Left ventricle myocardium inferior (tissue), 1 donor: ENCODE measurements around the gene MVB12B. TPM values are rescaled to one million over a fixed set of nuclear protein-coding genes. Genes with fewer than 3 reads are reported as not detected.

Experiments used
- DNase-seq: peaks from one replicate; pipeline ENCODE4 v3.0.0-alpha.2; 2020
- H3K27ac ChIP-seq: fragments of 200-600 bp; replicated peaks from 2 replicates; pipeline ENCODE4 v1.8.0; 2021
- H3K27me3 ChIP-seq: fragments of 200-600 bp; 2 replicates; pipeline ENCODE4 v1.8.0; 2021; ENCODE audit warnings: low read depth
- H3K36me3 ChIP-seq: fragments of 200-600 bp; 2 replicates; pipeline ENCODE4 v1.8.0; 2021
- H3K4me1 ChIP-seq: fragments of 200-600 bp; 2 replicates; pipeline ENCODE4 v1.8.0; 2021
- H3K4me3 ChIP-seq: fragments of 200-600 bp; 2 replicates; pipeline ENCODE4 v1.8.0; 2021; ENCODE audit warnings: mild to moderate bottlenecking, moderate library complexity
- H3K9me3 ChIP-seq: fragments of 200-600 bp; replicated peaks from 2 replicates; pipeline ENCODE4 v1.8.0; 2021
- CTCF ChIP-seq: fragments of 200-600 bp; IDR thresholded peaks from 2 replicates; pipeline ENCODE4 v1.8.0; 2021; ENCODE audit warnings: antibody characterized with exemption, mild to moderate bottlenecking, borderline replicate concordance
- intact Hi-C: fragments of 100-400 bp; cut with micrococcal nuclease; formaldehyde crosslinking; loops from one replicate; pipeline ENCODE4 v1.11.0; 2022
- total RNA-seq: library from RNA; stranded (reverse); fragmentation: NEBNext Ultra II Directional; extraction: Animal tissue kit (Norgen Biotek cat#: 25700); gene quantifications from one replicate; pipeline ENCODE4 v1.2.1, GENCODE V29; 2021
- donor health status: DM: no; HTN: yes; CAD: no; lungs with severe emphysema.

Gene MVB12B
- total RNA-seq, 1 donor from 2014 or later, result 11.2 TPM

DNA sequence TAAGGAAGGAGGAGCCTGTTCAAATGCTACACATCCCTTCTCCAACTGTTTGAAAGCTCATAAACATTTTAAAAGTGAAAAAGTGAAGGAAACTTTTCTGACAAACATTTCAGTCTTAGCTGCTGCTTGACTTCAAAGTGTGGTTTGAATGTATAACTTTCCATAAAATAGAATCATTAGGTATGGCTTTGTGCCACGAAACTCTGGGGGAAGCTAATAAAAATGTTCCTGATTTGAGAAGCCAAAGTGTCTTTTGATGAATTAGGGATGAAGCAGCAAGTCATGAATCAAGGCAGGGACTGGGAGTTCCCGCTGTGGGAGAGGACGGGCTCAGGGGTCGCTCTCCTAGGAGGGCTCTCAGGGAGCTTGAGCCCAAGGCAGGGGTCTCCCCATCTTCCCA, 15.3 kb downstream of the MVB12B start:
- H3K4me1 ChIP-seq, result peaks cover 10% of the 10 kb centered on the region
- H3K4me3 ChIP-seq, result no peak overlapping the region
- DNase-seq, result no peak
- intact Hi-C loops, result no loop called here
- H3K36me3 ChIP-seq, result peaks cover 45% of the 10 kb centered on the region
- no peak for TF ChIP-seq CTCF
- H3K27me3 ChIP-seq, result no peaks in the 10 kb centered on the region
- no peak overlapping the region for H3K27ac ChIP-seq
- no peaks in the 10 kb centered on the region for H3K9me3 ChIP-seq

DNA sequence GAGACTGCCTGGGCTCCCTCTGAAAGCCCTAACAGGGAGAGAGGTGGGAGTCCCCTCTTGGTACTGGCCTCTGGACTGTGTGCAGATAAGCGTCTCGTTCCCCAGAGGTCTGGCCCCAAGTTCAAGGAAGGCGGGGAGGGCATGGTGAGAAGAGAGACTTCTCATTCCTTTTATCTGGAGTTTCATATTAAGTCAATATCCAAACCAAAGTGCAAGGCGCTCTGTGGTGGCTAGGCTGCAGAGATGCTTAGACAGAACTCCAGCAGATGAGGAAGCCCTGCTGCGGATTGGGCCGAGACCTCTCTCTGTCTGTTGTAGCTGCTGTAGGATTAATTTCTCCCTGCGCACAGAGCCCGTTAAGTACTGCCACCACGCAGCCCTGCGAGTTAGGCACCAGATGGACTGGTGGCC, 16.0 kb downstream of the MVB12B start:
- TF ChIP-seq CTCF, result no peak
- Histone ChIP-seq H3K27me3 (no peaks in the 10 kb centered on the region), H3K36me3 (peaks cover 45% of the 10 kb centered on the region), H3K9me3 (no peaks in the 10 kb centered on the region), H3K27ac (no peak overlapping the region), H3K4me3 (no peak overlapping the region), H3K4me1 (peaks cover 13% of the 10 kb centered on the region)
- intact Hi-C loops, result no loop called here
- no peak for DNase-seq

DNA sequence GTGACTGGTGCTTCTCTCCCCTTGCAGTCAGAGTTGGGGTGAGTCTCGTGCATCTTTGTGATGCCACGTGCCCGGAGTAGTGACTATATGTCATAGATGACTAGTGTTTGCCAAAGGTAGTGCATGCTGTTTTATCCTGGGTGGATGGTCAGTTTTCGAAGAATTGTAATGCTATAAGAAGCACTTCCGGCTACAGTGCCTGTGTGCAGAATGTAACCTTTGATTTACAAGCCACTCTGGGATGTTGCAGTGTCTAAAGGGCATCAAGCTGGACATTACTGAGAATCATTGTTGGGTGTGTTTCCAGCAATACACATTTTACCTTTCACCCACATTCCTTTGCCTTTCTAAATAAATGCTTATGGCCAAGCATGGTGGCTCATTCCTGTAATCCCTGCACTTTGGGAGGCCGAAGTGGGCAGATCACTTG, 16.7 kb downstream of the MVB12B start:
- no peak for DNase-seq

DNA sequence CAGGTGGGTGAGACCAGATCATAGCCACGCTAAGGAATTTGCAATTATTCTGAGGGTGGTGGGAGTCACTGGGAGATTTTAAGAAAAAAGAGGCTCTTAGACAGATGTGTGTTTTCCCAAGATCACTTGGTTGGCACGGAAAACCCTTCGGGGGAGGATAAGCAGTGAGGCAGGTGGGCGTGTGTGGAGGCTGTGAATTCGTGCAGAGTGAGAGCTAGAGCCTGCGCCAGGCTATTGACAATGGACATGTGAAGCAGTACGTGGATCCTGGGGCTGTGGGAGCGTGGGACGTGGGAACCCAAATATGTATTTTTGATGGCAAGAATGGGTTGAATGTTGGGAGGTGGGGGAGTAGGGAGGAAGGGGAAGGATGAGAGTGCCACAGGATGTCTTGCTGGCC, 19.4 kb downstream of the MVB12B start:
- peaks cover 49% of the 10 kb centered on the region for H3K36me3 ChIP-seq
- H3K4me3 ChIP-seq, result no peak overlapping the region
- H3K27me3 ChIP-seq, result no peaks in the 10 kb centered on the region
- H3K4me1 ChIP-seq, result peaks cover 20% of the 10 kb centered on the region
- H3K9me3 ChIP-seq, result peaks cover 14% of the 10 kb centered on the region
- no peak overlapping the region for H3K27ac ChIP-seq
- DNase-seq, result no peak
- TF ChIP-seq CTCF, result no peak
- intact Hi-C loops, result no loop called here

More for the DNA sequence above, 16.7 kb downstream of the MVB12B start:
- Histone ChIP-seq H3K36me3 (peaks cover 45% of the 10 kb centered on the region), H3K27me3 (no peaks in the 10 kb centered on the region), H3K9me3 (no peaks in the 10 kb centered on the region), H3K4me1 (peaks cover 20% of the 10 kb centered on the region), H3K27ac (no peak overlapping the region), H3K4me3 (no peak overlapping the region)
- TF ChIP-seq CTCF, result no peak
- intact Hi-C loops, result no loop called here

DNA sequence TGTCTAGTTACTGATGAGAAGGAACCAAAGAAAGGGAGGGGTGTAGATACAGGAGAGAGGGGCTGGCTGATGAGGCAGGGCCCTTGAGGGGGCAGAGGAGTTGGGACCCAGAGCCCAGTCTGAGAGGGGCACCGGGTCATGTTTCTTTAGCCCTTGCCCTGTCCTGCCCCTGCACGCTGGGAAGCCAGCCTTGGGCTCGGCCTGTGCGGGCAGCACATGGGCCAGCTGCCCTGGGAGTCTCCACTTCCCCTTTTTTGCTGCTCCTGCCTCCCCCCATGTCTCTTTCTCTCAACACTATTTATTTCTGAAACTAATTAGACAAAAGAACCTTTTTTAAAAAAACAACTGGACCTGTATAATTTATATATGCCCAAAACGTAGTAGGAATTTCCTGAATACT, 20.5 kb downstream of the MVB12B start:
- intact Hi-C loops, result no loop called here
- H3K4me1 ChIP-seq, result peaks cover 20% of the 10 kb centered on the region
- peaks cover 21% of the 10 kb centered on the region for H3K9me3 ChIP-seq
- no peak for TF ChIP-seq CTCF
- H3K27me3 ChIP-seq, result no peaks in the 10 kb centered on the region
- no peak for DNase-seq
- H3K36me3 ChIP-seq, result peaks cover 44% of the 10 kb centered on the region
- H3K27ac ChIP-seq, result peak overlapping the region; percentile 50
- no peak overlapping the region for H3K4me3 ChIP-seq
